Keratinocyte (primary cell): Measurements from ENCODE around the gene TMEM45B. TPM values are rescaled to one million over a fixed set of nuclear protein-coding genes. Genes with fewer than 3 reads are reported as not detected.

Experiments
- DNase-seq: peaks from one replicate; pipeline ENCODE4 v3.0.0-alpha.2; 2011; ENCODE audit warnings: low read depth, missing footprints, low spot score
- FAIRE-seq: peaks from 2 replicates; lab custom pipeline; 2011; peaks lifted over from hg19 to GRCh38; lab: Jason Lieb, UNC
- H2AFZ ChIP-seq: 2 replicates; pipeline ENCODE4 v1.6.0; 2012; ENCODE audit warnings: low read length, control low read depth, inconsistent platforms; ENCODE audit not compliant: control insufficient read depth
- H3K27ac ChIP-seq: 2 replicates; pipeline ENCODE4 v1.5.1; 2011; ENCODE audit warnings: low read length; ENCODE audit not compliant: control insufficient read depth, insufficient read depth
- H3K27me3 ChIP-seq: 3 replicates; pipeline ENCODE4 v1.6.0; 2011; ENCODE audit warnings: low read length; ENCODE audit not compliant: control insufficient read depth, insufficient read depth; ENCODE audit errors: extremely low read depth
- H3K36me3 ChIP-seq, 2 experiments: 2 replicates in 1 of 2; 3 replicates in 1 of 2; pipeline ENCODE4 v1.5.1; 2011; ENCODE audit warnings: low read length in 2 of 2, mild to moderate bottlenecking in 1 of 2; ENCODE audit not compliant: control insufficient read depth in 2 of 2, insufficient read depth in 2 of 2; ENCODE audit errors: extremely low read depth in 1 of 2
- H3K4me1 ChIP-seq: 3 replicates; pipeline ENCODE4 v1.5.1; 2011; ENCODE audit warnings: low read length; ENCODE audit not compliant: control insufficient read depth, insufficient read depth; ENCODE audit errors: extremely low read depth
- H3K4me2 ChIP-seq: 3 replicates; pipeline ENCODE4 v1.6.0; 2011; ENCODE audit warnings: low read depth, low read length; ENCODE audit not compliant: control insufficient read depth, insufficient read depth; ENCODE audit errors: extremely low read depth
- H3K4me3 ChIP-seq, 3 experiments: fragments of 200-600 bp in 1 of 3; sonication (generic) in 1 of 3; 2 replicates in 2 of 3; 3 replicates in 1 of 3; pipeline ENCODE4 v1.5.1; 2011 to 2016; ENCODE audit warnings: low read length in 3 of 3, mild to moderate bottlenecking in 3 of 3, control low read depth in 2 of 3, inconsistent platforms in 1 of 3, low read depth in 1 of 3, mixed read lengths in 1 of 3, mixed run types in 1 of 3, moderate library complexity in 1 of 3; ENCODE audit not compliant: control insufficient read depth in 2 of 3, insufficient read depth in 2 of 3; ENCODE audit errors: extremely low read depth in 1 of 3
- H3K79me2 ChIP-seq: 2 replicates; pipeline ENCODE4 v1.6.0; 2012; ENCODE audit warnings: low read length; ENCODE audit not compliant: control insufficient read depth, insufficient read depth
- H3K9ac ChIP-seq: 3 replicates; pipeline ENCODE4 v1.6.0; 2011; ENCODE audit warnings: low read length; ENCODE audit not compliant: control insufficient read depth, insufficient read depth; ENCODE audit errors: extremely low read depth
- H3K9me1 ChIP-seq: 3 replicates; pipeline ENCODE4 v1.6.0; 2011; ENCODE audit warnings: low read length; ENCODE audit not compliant: control insufficient read depth, insufficient read depth; ENCODE audit errors: extremely low read depth
- H3K9me3 ChIP-seq: 2 replicates; pipeline ENCODE4 v1.5.1; 2012; ENCODE audit warnings: low read depth, low read length; ENCODE audit not compliant: control insufficient read depth
- H4K20me1 ChIP-seq: 3 replicates; pipeline ENCODE4 v1.6.0; 2011; ENCODE audit warnings: low read length; ENCODE audit not compliant: control insufficient read depth, insufficient read depth; ENCODE audit errors: extremely low read depth
- EZH2 ChIP-seq: IDR thresholded peaks from one replicate; pipeline ENCODE4 v1.6.1; 2012; ENCODE audit warnings: inconsistent platforms, mild to moderate bottlenecking, low read length, moderate library complexity
- dilution Hi-C: fragments of 300-500 bp; cut with MboI; formaldehyde crosslinking; loops from one replicate; pipeline ENCODE4 v1.7.0; 2020; ENCODE audit warnings: low sequenced_read_pairs; ENCODE audit not compliant: extremely low pct_ligation_motif_present
- polyA plus RNA-seq, 5 experiments: library from polyadenylated mRNA; depleted of rRNA in 3 of 5; stranded (reverse) in 3 of 5; stranded (forward) in 1 of 5; unstranded in 1 of 5; fragments of >200 nt; gene quantifications; 1 replicate in 1 of 5; 2 replicates in 3 of 5; 3 replicates in 1 of 5; pipeline versions ENCODE4 v1.2.1 to v1.2.3, GENCODE V29; 2011 to 2012; ENCODE audit warnings: missing spikeins in 2 of 5, low read depth in 1 of 5, low replicate concordance in 1 of 5
- TF ChIP-seq, protein P1 (sequence below), 3 experiments: IDR thresholded peaks in 1 of 3; conservative IDR thresholded peaks in 1 of 3; optimal IDR thresholded peaks in 1 of 3; 2 replicates in 2 of 3; 3 replicates in 1 of 3; pipeline versions ENCODE3 to v1.5.1; 2011; ENCODE audit warnings: low read length in 3 of 3, mild to moderate bottlenecking in 3 of 3, moderate library complexity in 2 of 3, control low read depth in 1 of 3, inconsistent platforms in 1 of 3; ENCODE audit not compliant: insufficient read depth in 2 of 3; ENCODE audit errors: extremely low read depth in 1 of 3

Gene TMEM45B
- polyA plus RNA-seq, 1 donor (not counting 4 experiments of a cell fraction or from before 2014, with no cell fraction given) = 2.6 TPM

DNA sequence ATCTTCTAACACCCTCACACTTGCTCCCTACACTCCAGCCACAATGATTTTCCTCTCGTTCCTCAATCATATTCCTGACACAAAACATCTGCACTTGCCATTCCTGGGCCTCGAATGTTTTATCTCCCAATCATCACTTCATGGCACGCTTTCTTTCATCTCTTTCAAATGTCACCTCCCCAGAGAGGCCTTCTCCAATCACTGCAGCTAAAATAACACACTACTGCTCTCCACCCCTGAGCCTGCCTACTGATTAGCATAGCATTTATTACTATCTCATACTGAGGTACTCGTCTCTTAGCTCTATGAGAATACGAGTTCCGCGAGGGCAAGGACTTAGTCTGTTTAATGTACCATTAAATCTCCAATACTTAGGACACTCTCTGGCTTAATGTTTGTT is 56.3 kb downstream of the TMEM45B start:
- DNase-seq (no peak), FAIRE-seq (no peak)
- Histone ChIP-seq H3K9me3 (no peaks in the 10 kb centered on the region), H3K9ac (no peak overlapping the region), H3K27me3 (no peaks in the 10 kb centered on the region), H3K9me1 (no peaks in the 10 kb centered on the region), H3K4me1 (no peaks in the 10 kb centered on the region), H3K4me3 (no peak overlapping the region), H2AFZ (no peak overlapping the region), H3K36me3 (peaks cover 55 to 56% of the 10 kb centered on the region in 2 experiments), H3K27ac (no peak overlapping the region), H3K4me2 (no peak overlapping the region), H3K79me2 (no peaks in the 10 kb centered on the region), H4K20me1 (no peaks in the 10 kb centered on the region)
- dilution Hi-C loops = no loop called here
- TF ChIP-seq, protein P1, sequence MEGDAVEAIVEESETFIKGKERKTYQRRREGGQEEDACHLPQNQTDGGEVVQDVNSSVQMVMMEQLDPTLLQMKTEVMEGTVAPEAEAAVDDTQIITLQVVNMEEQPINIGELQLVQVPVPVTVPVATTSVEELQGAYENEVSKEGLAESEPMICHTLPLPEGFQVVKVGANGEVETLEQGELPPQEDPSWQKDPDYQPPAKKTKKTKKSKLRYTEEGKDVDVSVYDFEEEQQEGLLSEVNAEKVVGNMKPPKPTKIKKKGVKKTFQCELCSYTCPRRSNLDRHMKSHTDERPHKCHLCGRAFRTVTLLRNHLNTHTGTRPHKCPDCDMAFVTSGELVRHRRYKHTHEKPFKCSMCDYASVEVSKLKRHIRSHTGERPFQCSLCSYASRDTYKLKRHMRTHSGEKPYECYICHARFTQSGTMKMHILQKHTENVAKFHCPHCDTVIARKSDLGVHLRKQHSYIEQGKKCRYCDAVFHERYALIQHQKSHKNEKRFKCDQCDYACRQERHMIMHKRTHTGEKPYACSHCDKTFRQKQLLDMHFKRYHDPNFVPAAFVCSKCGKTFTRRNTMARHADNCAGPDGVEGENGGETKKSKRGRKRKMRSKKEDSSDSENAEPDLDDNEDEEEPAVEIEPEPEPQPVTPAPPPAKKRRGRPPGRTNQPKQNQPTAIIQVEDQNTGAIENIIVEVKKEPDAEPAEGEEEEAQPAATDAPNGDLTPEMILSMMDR (optimal IDR thresholded peaks at IDR 0.05 in 1 of 3, IDR thresholded peaks at IDR 0.05 in 1 of 3, conservative IDR thresholded peaks at IDR 0.05 in 1 of 3; ENCODE audit: extremely low read depth in 1 of 3, insufficient read depth in 2 of 3, low read length in 3 of 3) = no peak
- TF ChIP-seq EZH2 = no peak

GRCh38 chr11:129880311-129880710 is 64.7 kb downstream of the TMEM45B start:
- no peak for FAIRE-seq
- dilution Hi-C loops = no loop called here
- peaks cover 67 to 68% of the 10 kb centered on the region in 2 experiments for H3K36me3 ChIP-seq

More at GRCh38 chr11:129880311-129880710, 64.7 kb downstream of the TMEM45B start:
- no peak overlapping the region for H3K27ac ChIP-seq
- no peak for TF ChIP-seq EZH2
- TF ChIP-seq, protein P1 (optimal IDR thresholded peaks at IDR 0.05 in 1 of 3, IDR thresholded peaks at IDR 0.05 in 1 of 3, conservative IDR thresholded peaks at IDR 0.05 in 1 of 3; ENCODE audit: extremely low read depth in 1 of 3, insufficient read depth in 2 of 3, low read length in 3 of 3) = no peak
- no peak overlapping the region for H2AFZ ChIP-seq
- no peaks in the 10 kb centered on the region for H3K79me2 ChIP-seq
- H3K4me3 ChIP-seq = no peak overlapping the region
- H4K20me1 ChIP-seq = no peaks in the 10 kb centered on the region
- H3K9me1 ChIP-seq = no peaks in the 10 kb centered on the region
- no peak overlapping the region for H3K4me2 ChIP-seq
- DNase-seq = no peak
- no peaks in the 10 kb centered on the region for H3K9me3 ChIP-seq
- H3K4me1 ChIP-seq = no peaks in the 10 kb centered on the region
- no peaks in the 10 kb centered on the region for H3K27me3 ChIP-seq
- no peak overlapping the region for H3K9ac ChIP-seq
